NCI-H1092 (cell line): ENCODE data around the gene HERC2.
"Not testable (repeated sequence)": the region's sequence is repeated elsewhere in the genome, so short reads cannot be mapped to it uniquely, and the experiment has no call there.

Experiments
- DNase-seq: peaks from one replicate; lab custom pipeline; 2025; lab: John Stamatoyannopoulos, UW

Gene HERC2

GRCh38 chr15:28221696-28222095 is 100.3 kb downstream of the HERC2 start:
- DNase-seq: not testable (repeated sequence)

GRCh38 chr15:28219116-28219515 is 102.9 kb downstream of the HERC2 start:
- DNase-seq: no peak

- DNase-seq: not testable (repeated sequence)
These were observed 104.9 kb downstream of the HERC2 start for GRCh38 chr15:28216946-28217546.

- DNase-seq: not testable (repeated sequence)
These were observed 106.5 kb downstream of the HERC2 start for GRCh38 chr15:28215521-28215920.

GRCh38 chr15:28214006-28214790 is 107.8 kb downstream of the HERC2 start:
- not testable (repeated sequence) for DNase-seq

- DNase-seq: not testable (repeated sequence)
These were observed 108.6 kb downstream of the HERC2 start for GRCh38 chr15:28213393-28213792.

GRCh38 chr15:28208583-28208982 is 113.4 kb downstream of the HERC2 start:
- DNase-seq: no peak

- not testable (repeated sequence) for DNase-seq
These were observed 116.3 kb downstream of the HERC2 start for GRCh38 chr15:28205640-28206039.

GRCh38 chr15:28203055-28203828 is 118.7 kb downstream of the HERC2 start:
- DNase-seq: not testable (repeated sequence)

GRCh38 chr15:28202124-28202523 is 119.9 kb downstream of the HERC2 start:
- DNase-seq: not testable (repeated sequence)

GRCh38 chr15:28198215-28198614 is 123.8 kb downstream of the HERC2 start:
- DNase-seq: not testable (repeated sequence)

GRCh38 chr15:28197694-28198093 is 124.3 kb downstream of the HERC2 start:
- not testable (repeated sequence) for DNase-seq

GRCh38 chr15:28196581-28196980 is 125.4 kb downstream of the HERC2 start:
- not testable (repeated sequence) for DNase-seq

GRCh38 chr15:28192772-28193171 is 129.2 kb downstream of the HERC2 start:
- DNase-seq: no peak

GRCh38 chr15:28191832-28192231 is 130.1 kb downstream of the HERC2 start:
- peak; percentile 19 for DNase-seq

- no peak for DNase-seq
These were observed 131.4 kb downstream of the HERC2 start for GRCh38 chr15:28190391-28191174.

- DNase-seq: no peak
These were observed 136.7 kb downstream of the HERC2 start for GRCh38 chr15:28185148-28185895.

GRCh38 chr15:28184166-28184565 is 137.8 kb downstream of the HERC2 start:
- DNase-seq: no peak

GRCh38 chr15:28182731-28183130 is 139.2 kb downstream of the HERC2 start:
- DNase-seq: no peak

- DNase-seq: no peak
These were observed 139.8 kb downstream of the HERC2 start for GRCh38 chr15:28182216-28182615.

GRCh38 chr15:28181366-28181765 is 140.6 kb downstream of the HERC2 start:
- DNase-seq: no peak
